Activated naive CD8-positive, alpha-beta T cell treated with anti-CD3 and anti-CD28 coated beads, Interleukin-2, amount 10 ng/mL, durations not matched to agents 7 days and 5 days (primary cell): ENCODE data around the gene ADAM12. TPM values are rescaled to one million over a fixed set of nuclear protein-coding genes. Genes with fewer than 3 reads are reported as not detected.

Source experiments
- ATAC-seq: fragments of 150-1000 bp; cut with Tn5 transposase; one replicate; pipeline ENCODE4 v1.10.0; 2021; ENCODE audit warnings: low read depth, moderate library complexity
- POLR2A ChIA-PET: fragments of 350-600 bp; sonication (Branson Sonifier 250); formaldehyde crosslinking; loops from one replicate; lab custom pipeline; 2021; ENCODE audit warnings: antibody characterized with exemption; lab: Charles Lee
- DNase-seq: peaks from one replicate; pipeline ENCODE4 v3.0.0; 2021
- H3K27ac Mint-ChIP-seq: one replicate; pipeline ENCODE4 v1.8.0; 2022; ENCODE audit warnings: mild to moderate bottlenecking, mixed read lengths
- H3K27me3 Mint-ChIP-seq: one replicate; pipeline ENCODE4 v1.8.0; 2022; ENCODE audit warnings: mild to moderate bottlenecking, moderate library complexity, mixed read lengths
- H3K36me3 Mint-ChIP-seq: one replicate; pipeline ENCODE4 v1.8.0; 2021; ENCODE audit warnings: mild to moderate bottlenecking, mixed read lengths
- H3K4me1 Mint-ChIP-seq: one replicate; pipeline ENCODE4 v1.8.0; 2021; ENCODE audit warnings: mixed read lengths
- H3K4me3 Mint-ChIP-seq: one replicate; pipeline ENCODE4 v1.8.0; 2022; ENCODE audit warnings: mild to moderate bottlenecking, moderate library complexity, mixed read lengths
- H3K9me3 Mint-ChIP-seq: one replicate; pipeline ENCODE4 v1.8.0; 2021; ENCODE audit warnings: mixed read lengths
- total RNA-seq, 2 experiments: library from RNA; stranded (reverse); gene quantifications; one replicate each; pipeline ENCODE4 v1.2.3, GENCODE V29; 2021

The ADAM12 gene
- total RNA-seq, 2 experiments from 2014 or later, result 0.17 to 0.39 TPM

- H3K9me3 Mint-ChIP-seq, result no peaks in the 10 kb centered on the region
- H3K27ac Mint-ChIP-seq, result no peak overlapping the region
- POLR2A ChIA-PET, result no interaction called here
- ATAC-seq, result no peak
- no peaks in the 10 kb centered on the region for H3K36me3 Mint-ChIP-seq
- H3K4me1 Mint-ChIP-seq, result no peaks in the 10 kb centered on the region
- H3K4me3 Mint-ChIP-seq, result no peak overlapping the region
- H3K27me3 Mint-ChIP-seq, result peaks cover 4% of the 10 kb centered on the region
- DNase-seq, result no peak
Measured at GRCh38 chr10:126080291-126080825, 307.9 kb downstream of the ADAM12 start.

GRCh38 chr10:126075009-126075408 lies 313.3 kb downstream of the ADAM12 start:
- H3K36me3 Mint-ChIP-seq, result no peaks in the 10 kb centered on the region
- DNase-seq, result no peak
- no peak overlapping the region for H3K4me3 Mint-ChIP-seq
- H3K27ac Mint-ChIP-seq, result no peak overlapping the region
- POLR2A ChIA-PET, result no interaction called here
- H3K9me3 Mint-ChIP-seq, result no peaks in the 10 kb centered on the region
- H3K27me3 Mint-ChIP-seq, result peaks cover 4% of the 10 kb centered on the region
- ATAC-seq, result no peak
- no peaks in the 10 kb centered on the region for H3K4me1 Mint-ChIP-seq

GRCh38 chr10:126074291-126074690 lies 314.0 kb downstream of the ADAM12 start:
- Mint-ChIP-seq H3K9me3 (no peaks in the 10 kb centered on the region), H3K36me3 (no peaks in the 10 kb centered on the region), H3K27me3 (peaks cover 4% of the 10 kb centered on the region), H3K27ac (no peak overlapping the region), H3K4me1 (no peaks in the 10 kb centered on the region), H3K4me3 (no peak overlapping the region)
- no peak for DNase-seq
- no peak for ATAC-seq
- POLR2A ChIA-PET, result no interaction called here

- Mint-ChIP-seq H3K4me1 (no peaks in the 10 kb centered on the region), H3K27me3 (peaks cover 4% of the 10 kb centered on the region), H3K4me3 (no peak overlapping the region), H3K27ac (no peak overlapping the region), H3K9me3 (no peaks in the 10 kb centered on the region), H3K36me3 (no peaks in the 10 kb centered on the region)
- no peak for DNase-seq
- no peak for ATAC-seq
- POLR2A ChIA-PET, result no interaction called here
Measured at GRCh38 chr10:126073606-126074005, 314.7 kb downstream of the ADAM12 start.

GRCh38 chr10:126072622-126073021 lies 315.7 kb downstream of the ADAM12 start:
- H3K4me1 Mint-ChIP-seq, result no peaks in the 10 kb centered on the region
- H3K27me3 Mint-ChIP-seq, result peaks cover 2% of the 10 kb centered on the region
- H3K36me3 Mint-ChIP-seq, result no peaks in the 10 kb centered on the region
- DNase-seq (no peak), ATAC-seq (no peak)
- H3K27ac Mint-ChIP-seq, result no peak overlapping the region
- no peak overlapping the region for H3K4me3 Mint-ChIP-seq
- no peaks in the 10 kb centered on the region for H3K9me3 Mint-ChIP-seq
- POLR2A ChIA-PET, result no interaction called here

- Mint-ChIP-seq H3K27ac (no peak overlapping the region), H3K4me3 (no peak overlapping the region), H3K27me3 (no peaks in the 10 kb centered on the region), H3K36me3 (no peaks in the 10 kb centered on the region), H3K4me1 (peaks cover 2% of the 10 kb centered on the region), H3K9me3 (no peaks in the 10 kb centered on the region)
- DNase-seq (no peak), ATAC-seq (no peak)
- POLR2A ChIA-PET, result no interaction called here
Measured at GRCh38 chr10:126070476-126071215, 317.6 kb downstream of the ADAM12 start.

- Mint-ChIP-seq H3K4me3 (no peak overlapping the region), H3K9me3 (no peaks in the 10 kb centered on the region), H3K27me3 (no peaks in the 10 kb centered on the region), H3K27ac (no peak overlapping the region), H3K36me3 (no peaks in the 10 kb centered on the region), H3K4me1 (peaks cover 2% of the 10 kb centered on the region)
- ATAC-seq, result no peak
- POLR2A ChIA-PET, result no interaction called here
- no peak for DNase-seq
Measured at GRCh38 chr10:126068322-126068721, 320.0 kb downstream of the ADAM12 start.

- H3K27me3 Mint-ChIP-seq, result no peaks in the 10 kb centered on the region
- no peak for ATAC-seq
- H3K9me3 Mint-ChIP-seq, result no peaks in the 10 kb centered on the region
- peaks cover 2% of the 10 kb centered on the region for H3K4me1 Mint-ChIP-seq
- DNase-seq, result no peak
- no peaks in the 10 kb centered on the region for H3K36me3 Mint-ChIP-seq
- POLR2A ChIA-PET, result no interaction called here
- no peak overlapping the region for H3K27ac Mint-ChIP-seq
- H3K4me3 Mint-ChIP-seq, result no peak overlapping the region
Measured at GRCh38 chr10:126066456-126066855, 321.8 kb downstream of the ADAM12 start.

- Mint-ChIP-seq H3K4me3 (no peak overlapping the region), H3K4me1 (peaks cover 2% of the 10 kb centered on the region), H3K27me3 (peaks cover 1% of the 10 kb centered on the region), H3K9me3 (no peaks in the 10 kb centered on the region), H3K36me3 (no peaks in the 10 kb centered on the region), H3K27ac (no peak overlapping the region)
- POLR2A ChIA-PET, result no interaction called here
- DNase-seq (no peak), ATAC-seq (no peak)
Measured at GRCh38 chr10:126065751-126066377, 322.4 kb downstream of the ADAM12 start.

GRCh38 chr10:126064512-126064911 lies 323.8 kb downstream of the ADAM12 start:
- no peak overlapping the region for H3K27ac Mint-ChIP-seq
- no peaks in the 10 kb centered on the region for H3K9me3 Mint-ChIP-seq
- H3K36me3 Mint-ChIP-seq, result no peaks in the 10 kb centered on the region
- POLR2A ChIA-PET, result no interaction called here
- DNase-seq (no peak), ATAC-seq (no peak)
- peaks cover 2% of the 10 kb centered on the region for H3K4me1 Mint-ChIP-seq
- H3K27me3 Mint-ChIP-seq, result peaks cover 6% of the 10 kb centered on the region
- H3K4me3 Mint-ChIP-seq, result no peak overlapping the region

- POLR2A ChIA-PET, result no interaction called here
- Mint-ChIP-seq H3K4me1 (peaks cover 2% of the 10 kb centered on the region), H3K36me3 (no peaks in the 10 kb centered on the region), H3K4me3 (no peak overlapping the region), H3K27me3 (peaks cover 6% of the 10 kb centered on the region), H3K27ac (no peak overlapping the region), H3K9me3 (no peaks in the 10 kb centered on the region)
- ATAC-seq, result no peak
- no peak for DNase-seq
Measured at GRCh38 chr10:126063353-126063791, 324.9 kb downstream of the ADAM12 start.

- Mint-ChIP-seq H3K36me3 (no peaks in the 10 kb centered on the region), H3K27ac (no peak overlapping the region), H3K4me1 (peaks cover 2% of the 10 kb centered on the region), H3K4me3 (no peak overlapping the region), H3K9me3 (no peaks in the 10 kb centered on the region), H3K27me3 (peaks cover 9% of the 10 kb centered on the region)
- ATAC-seq (no peak), DNase-seq (no peak)
- POLR2A ChIA-PET, result no interaction called here
Measured at GRCh38 chr10:126062131-126063032, 325.9 kb downstream of the ADAM12 start.

GRCh38 chr10:126061526-126061925 lies 326.8 kb downstream of the ADAM12 start:
- Mint-ChIP-seq H3K27me3 (peaks cover 9% of the 10 kb centered on the region), H3K4me3 (no peak overlapping the region), H3K36me3 (no peaks in the 10 kb centered on the region), H3K4me1 (no peaks in the 10 kb centered on the region), H3K9me3 (no peaks in the 10 kb centered on the region), H3K27ac (no peak overlapping the region)
- POLR2A ChIA-PET, result no interaction called here
- no peak for DNase-seq
- no peak for ATAC-seq
